HG02884 (cell line): ENCODE results near the gene NCEH1.

ENCODE experiments used
- ATAC-seq: cut with Tn5 transposase; IDR thresholded peaks from one replicate; pipeline ENCODE4 v1.9.1; 2021; ENCODE audit warnings: mild to moderate bottlenecking, moderate library complexity; ENCODE audit not compliant: unreplicated experiment

The NCEH1 gene

GRCh38 chr3:172648747-172649146 lies 62.1 kb downstream of the NCEH1 start:
- ATAC-seq: no peak

- ATAC-seq: no peak
Measured at GRCh38 chr3:172647823-172648222, 63.0 kb downstream of the NCEH1 start.

- no peak for ATAC-seq
Measured at GRCh38 chr3:172647080-172647479, 63.8 kb downstream of the NCEH1 start.

- no peak for ATAC-seq
Measured at GRCh38 chr3:172646439-172647015, 64.3 kb downstream of the NCEH1 start.

GRCh38 chr3:172644258-172644657 lies 66.6 kb downstream of the NCEH1 start:
- ATAC-seq: no peak

DNA sequence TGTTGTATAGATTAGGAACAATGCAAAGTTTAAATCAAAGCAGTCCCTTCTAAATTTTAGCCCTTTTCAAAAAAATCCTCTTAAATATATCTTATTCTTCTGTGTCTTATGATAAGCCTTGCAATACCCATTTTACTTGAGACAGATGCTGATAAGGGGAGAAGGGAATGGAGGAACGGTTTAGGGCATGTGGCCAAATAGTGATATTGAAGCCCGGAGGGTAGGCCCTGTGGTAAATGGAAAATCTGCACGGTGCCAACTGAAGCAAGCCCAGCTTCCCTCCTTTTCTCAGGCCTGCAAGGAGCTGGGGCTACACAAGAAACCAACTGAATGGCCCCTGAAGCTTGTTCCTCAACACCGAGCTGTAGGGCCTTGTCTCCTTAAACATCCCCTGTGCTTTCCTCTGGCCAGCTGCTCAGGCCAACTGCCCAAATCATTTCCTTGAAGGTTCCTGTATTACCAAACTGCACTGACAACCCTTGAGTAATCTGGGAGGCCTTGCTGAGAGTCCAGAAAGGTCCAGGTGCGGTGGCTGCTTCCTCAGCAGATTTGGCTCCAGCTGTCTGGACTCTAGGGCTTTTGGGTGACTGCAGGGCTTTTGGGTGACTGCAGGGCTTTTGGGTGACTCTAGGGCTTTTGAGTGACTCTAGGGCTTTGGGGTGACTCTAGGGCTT lies 67.2 kb downstream of the NCEH1 start:
- ATAC-seq: no peak

DNA sequence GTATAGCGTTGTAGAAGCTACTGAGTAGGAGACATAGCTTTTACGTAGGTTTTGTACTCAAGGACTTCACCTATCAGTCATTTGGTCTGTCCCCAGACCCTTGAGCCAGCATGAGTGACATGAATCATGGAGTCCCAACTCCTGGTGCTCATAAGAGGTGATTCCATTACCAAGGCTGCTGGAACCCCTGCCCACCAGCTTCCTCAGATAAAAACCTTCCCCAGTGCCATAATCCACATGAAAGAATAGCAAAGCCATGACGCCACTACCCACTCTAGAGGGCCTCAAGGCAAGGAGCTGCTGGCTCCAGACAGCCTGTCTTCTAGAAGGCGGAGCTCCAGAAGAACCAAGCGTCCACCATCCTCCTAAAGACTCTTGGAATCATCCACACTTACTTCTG lies 69.6 kb downstream of the NCEH1 start:
- ATAC-seq: no peak

DNA sequence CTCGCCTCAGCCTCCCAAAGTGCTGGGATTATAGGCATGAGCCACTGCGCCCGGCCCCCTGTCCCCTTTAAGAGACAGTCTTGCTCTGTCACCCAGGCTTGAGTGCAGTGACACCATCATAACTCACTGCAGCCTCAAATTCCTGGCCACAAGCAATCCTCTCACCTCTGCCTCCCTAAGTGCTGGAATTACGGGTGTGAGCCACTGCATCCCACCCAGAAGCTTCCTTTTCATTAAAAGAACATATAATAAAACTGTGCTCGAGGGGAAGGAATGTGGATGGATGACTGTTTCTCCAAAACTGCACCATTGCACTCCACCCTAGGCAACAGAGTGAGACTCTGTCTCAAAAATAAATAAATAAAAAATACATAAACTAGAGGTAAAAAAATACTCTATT lies 70.1 kb downstream of the NCEH1 start:
- no peak for ATAC-seq

GRCh38 chr3:172635588-172635987 lies 75.3 kb downstream of the NCEH1 start:
- peak; percentile 100 for ATAC-seq

DNA sequence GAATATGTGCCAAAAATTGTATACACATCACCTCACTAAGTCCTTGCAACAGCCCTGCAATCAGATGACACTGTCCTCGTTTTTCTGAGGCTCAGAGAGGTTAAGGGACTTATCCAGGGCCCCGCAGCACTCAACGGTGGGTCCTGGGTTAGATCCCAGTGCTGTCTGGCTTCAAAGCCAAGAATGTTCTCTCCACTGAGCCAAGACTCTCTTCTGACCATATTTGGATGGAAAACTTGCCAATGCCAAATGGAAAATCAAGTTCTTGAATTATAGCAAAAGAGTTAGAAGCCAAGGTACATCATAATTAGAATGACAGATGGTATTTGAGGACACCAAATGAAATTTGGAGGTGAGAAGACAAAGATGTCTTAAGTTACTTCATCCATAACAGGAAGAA lies 75.9 kb downstream of the NCEH1 start:
- no peak for ATAC-seq

- no peak for ATAC-seq
Measured at GRCh38 chr3:172630316-172630715, 80.6 kb downstream of the NCEH1 start.

DNA sequence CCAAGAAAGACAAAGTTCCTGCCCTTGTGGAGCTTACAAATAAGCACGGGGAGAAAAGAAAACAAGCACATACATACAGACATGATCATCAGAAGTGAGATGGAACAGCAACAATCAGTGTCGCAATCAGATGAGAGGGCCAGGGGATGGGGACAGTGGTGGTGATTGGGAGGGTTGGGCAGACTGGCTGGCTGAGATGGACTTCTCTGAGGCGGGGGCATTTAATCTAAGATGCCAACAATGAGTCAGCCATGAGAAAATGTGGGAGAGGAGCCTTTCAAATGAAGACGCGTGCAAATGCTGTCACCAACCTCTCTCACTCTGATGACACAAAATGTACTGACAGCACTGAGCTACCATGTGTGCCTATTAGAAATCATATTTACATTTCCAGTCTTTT lies 81.4 kb downstream of the NCEH1 start:
- ATAC-seq: no peak

DNA sequence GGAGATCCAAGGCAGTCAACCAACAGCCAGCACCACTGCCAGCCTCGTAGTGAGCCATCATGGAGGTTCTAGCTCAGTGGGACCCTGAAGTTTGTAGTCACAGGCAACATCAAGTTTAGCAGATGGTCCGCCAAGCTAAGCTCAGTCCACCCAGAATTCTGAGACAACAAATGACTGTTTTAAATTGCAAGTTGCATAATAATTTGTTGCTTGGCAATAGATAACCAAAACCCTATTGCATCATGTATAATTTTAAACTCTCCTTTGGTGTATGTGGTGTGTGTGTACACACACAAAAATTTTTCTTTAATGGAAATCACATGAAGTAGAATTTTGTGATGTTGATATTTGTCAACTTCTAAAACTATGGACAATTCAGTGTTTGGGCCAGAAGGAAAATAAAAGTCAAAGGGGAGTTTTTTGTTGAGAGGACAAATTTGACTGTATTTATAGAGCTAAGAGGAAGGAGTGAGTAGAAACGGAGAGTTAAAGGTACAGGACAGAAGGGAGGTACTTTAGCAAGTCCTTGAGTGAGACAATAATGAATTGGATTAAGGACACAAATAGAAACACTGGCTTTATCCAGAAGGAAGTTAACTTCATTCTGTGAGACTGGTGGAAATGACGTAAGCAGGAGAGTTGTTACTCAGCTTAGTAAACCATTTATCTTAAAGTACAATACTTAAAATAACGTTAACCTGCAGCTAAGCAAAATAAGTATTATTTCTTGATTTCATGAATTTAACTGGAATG lies 83.6 kb downstream of the NCEH1 start:
- ATAC-seq: no peak

GRCh38 chr3:172626021-172626640 lies 84.7 kb downstream of the NCEH1 start:
- no peak for ATAC-seq

GRCh38 chr3:172625404-172625803 lies 85.5 kb downstream of the NCEH1 start:
- no peak for ATAC-seq

GRCh38 chr3:172624999-172625398 lies 85.9 kb downstream of the NCEH1 start:
- no peak for ATAC-seq

DNA sequence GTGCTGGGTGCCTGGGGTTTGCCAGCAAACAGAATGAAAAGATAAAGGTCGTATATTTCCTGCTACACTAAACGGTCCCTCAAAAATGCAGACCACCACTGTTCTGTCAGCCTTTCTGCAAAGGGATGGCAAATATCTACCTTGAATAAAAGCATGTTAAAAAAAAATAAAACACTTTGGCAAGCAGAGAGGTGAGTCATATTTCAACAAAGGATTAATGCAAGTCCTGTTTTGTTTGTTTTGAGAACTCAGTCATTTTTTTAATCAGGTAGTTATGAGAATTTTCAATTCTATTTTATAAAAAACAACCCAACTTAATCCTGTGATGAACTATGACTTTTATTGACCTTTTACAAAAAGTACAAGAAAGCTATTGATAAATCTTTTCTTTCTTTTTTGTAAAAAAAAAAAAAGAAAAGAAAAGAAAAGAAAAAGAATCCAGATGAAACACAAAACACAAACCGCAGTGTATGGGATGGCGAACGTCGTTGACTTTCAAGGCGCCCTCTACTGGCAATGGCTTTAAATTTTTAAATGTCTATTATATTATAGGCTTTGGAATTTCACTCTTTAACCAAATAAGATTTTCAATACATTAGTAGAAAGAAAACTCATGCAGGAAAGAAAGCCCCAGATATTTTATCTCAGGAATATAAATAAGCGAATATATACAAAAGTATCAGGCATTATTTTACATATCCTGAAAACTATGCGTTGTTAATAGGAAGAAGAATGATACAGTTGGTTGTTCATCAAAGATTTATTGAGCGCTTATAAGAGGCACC lies 87.8 kb downstream of the NCEH1 start:
- no peak for ATAC-seq

DNA sequence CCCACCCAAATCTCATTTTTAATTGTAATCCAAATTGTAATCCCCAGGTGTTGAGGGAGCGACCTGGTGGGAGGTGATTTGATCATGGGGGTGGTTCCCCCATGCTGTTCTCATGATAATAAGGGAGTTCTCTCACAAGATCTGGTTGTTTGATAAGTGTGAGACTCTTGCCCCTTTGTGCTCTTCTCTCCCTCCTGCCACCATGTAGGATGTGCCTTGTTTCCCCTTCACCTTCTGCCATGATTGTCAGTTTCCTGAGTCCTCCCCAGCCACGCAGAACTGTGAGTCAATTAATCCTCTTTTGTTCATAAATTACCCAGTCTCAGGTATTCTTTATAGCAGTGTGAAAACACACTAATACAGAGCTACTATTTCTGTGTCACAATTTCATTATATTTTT lies 88.7 kb downstream of the NCEH1 start:
- no peak for ATAC-seq

DNA sequence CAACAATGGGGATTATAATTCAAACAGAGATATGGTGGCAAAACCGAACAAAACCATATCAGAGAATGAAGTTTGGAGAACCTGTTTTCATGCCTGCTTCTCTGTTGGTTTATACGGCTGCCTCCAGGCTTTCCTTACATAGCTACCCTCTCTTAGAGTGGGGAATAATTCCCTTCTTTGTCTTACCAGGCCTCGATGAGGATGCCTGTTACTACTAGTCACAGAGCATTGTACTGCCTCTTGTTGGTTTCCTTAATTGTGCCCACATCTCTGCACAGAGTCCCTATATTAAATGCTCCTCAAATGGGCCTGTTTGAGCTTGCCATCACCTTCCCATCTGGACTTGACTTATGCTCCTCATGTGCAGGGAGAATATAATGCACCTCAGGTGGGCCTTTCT lies 92.9 kb downstream of the NCEH1 start:
- ATAC-seq: no peak

- ATAC-seq: no peak
Measured at GRCh38 chr3:172617013-172617706, 93.7 kb downstream of the NCEH1 start.
